GM06990 (cell line): ENCODE results near the gene PLS3.
"Not testable (repeated sequence)": the region's sequence is repeated elsewhere in the genome, so short reads cannot be mapped to it uniquely, and the experiment has no call there.

Experiments used
- DNase-seq: peaks from one replicate; pipeline ENCODE4 v3.0.0-alpha.2; 2011; ENCODE audit not compliant: insufficient read length; ENCODE audit errors: extremely low read depth
- H3K27me3 ChIP-seq: replicated peaks from 2 replicates; pipeline ENCODE4 v1.6.0; 2011; ENCODE audit warnings: low read length; ENCODE audit not compliant: control insufficient read depth, insufficient read depth
- H3K36me3 ChIP-seq: 2 replicates; pipeline ENCODE4 v1.5.1; 2011; ENCODE audit warnings: low read length; ENCODE audit not compliant: control insufficient read depth, insufficient read depth
- H3K4me3 ChIP-seq: replicated peaks from 2 replicates; pipeline ENCODE4 v1.5.1; 2011; ENCODE audit warnings: low read depth, mild to moderate bottlenecking, control low read depth, low read length
- CTCF ChIP-seq: IDR thresholded peaks from 2 replicates; pipeline ENCODE4 v1.5.1; 2011; ENCODE audit warnings: low read length, control low read depth, mild to moderate bottlenecking, inconsistent platforms; ENCODE audit not compliant: insufficient read depth, poor library complexity, severe bottlenecking

The PLS3 gene

GRCh38 chrX:115630204-115630603, 69.2 kb downstream of the PLS3 start:
- TF ChIP-seq CTCF, result no peak
- no peaks in the 10 kb centered on the region for H3K36me3 ChIP-seq
- H3K4me3 ChIP-seq, result no peak overlapping the region
- DNase-seq, result no peak
- H3K27me3 ChIP-seq, result no peaks in the 10 kb centered on the region

DNA sequence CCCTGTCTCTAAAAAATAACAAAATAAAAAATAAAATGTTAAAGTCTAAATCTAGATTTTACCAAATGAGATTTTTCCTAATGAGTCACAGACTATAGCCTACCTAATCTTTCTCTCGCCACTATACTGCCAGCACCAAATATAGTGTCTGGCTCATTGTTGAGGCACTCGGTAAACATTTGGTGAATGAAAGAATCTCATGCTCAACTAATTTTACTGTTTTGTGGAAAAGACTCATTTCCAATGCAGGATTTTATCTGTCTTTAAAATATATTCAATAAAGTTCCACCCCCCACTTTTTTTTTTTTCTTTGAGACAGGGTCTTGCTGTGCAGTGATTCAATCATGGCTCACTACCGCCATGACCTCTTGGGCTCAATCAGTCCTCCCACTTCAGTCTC, 71.5 kb downstream of the PLS3 start:
- no peaks in the 10 kb centered on the region for H3K36me3 ChIP-seq
- no peak overlapping the region for H3K4me3 ChIP-seq
- H3K27me3 ChIP-seq, result no peaks in the 10 kb centered on the region
- DNase-seq, result no peak
- TF ChIP-seq CTCF, result no peak

DNA sequence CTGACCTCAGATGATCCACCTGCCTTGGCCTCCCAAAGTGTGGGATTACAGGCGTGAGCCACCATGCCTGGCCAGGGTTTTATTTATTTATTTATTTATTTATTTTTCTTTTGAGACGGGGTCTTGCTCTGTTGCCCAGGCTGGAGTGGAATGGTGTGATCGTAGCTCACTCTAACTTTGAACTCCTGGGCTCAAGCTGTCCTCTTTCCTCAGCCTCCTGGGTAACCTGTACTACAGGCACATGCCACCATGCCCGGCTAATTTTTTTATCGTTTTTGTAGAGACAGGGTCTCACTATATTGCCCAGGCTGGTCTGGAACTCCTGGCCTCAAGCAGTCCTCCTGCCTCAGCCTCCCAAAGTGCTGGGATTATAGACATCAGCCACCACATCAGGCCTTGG, 72.4 kb downstream of the PLS3 start:
- not testable (repeated sequence) for DNase-seq, H3K36me3 ChIP-seq, H3K27me3 ChIP-seq, H3K4me3 ChIP-seq

DNA sequence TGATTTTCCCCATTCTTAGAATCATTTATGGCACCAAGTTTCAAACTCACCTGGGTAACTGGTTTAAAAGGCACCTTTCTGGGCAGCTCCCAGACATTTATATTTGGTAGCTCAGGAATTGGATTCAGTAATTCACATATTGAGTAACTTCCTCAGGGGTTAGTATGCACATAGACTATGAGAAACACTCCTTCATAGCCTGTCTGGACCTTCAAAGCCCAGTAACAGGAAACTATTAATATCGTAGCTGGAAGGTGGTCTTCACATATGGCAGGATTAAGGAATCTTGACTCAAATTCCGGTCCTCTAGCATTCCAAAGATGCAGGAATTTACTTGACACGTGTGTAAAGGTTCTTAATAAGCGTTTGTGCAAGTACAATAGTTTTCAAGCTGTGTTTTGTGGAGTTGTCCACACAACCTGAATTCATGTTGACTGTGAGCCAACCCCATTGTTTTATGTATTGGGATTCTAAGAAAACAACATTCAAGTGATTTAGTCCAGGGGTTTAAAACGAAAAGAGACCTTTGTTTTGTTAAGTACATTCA, 78.4 kb downstream of the PLS3 start:
- TF ChIP-seq CTCF, result no peak
- Histone ChIP-seq H3K27me3 (no peaks in the 10 kb centered on the region), H3K4me3 (no peak overlapping the region)

DNA sequence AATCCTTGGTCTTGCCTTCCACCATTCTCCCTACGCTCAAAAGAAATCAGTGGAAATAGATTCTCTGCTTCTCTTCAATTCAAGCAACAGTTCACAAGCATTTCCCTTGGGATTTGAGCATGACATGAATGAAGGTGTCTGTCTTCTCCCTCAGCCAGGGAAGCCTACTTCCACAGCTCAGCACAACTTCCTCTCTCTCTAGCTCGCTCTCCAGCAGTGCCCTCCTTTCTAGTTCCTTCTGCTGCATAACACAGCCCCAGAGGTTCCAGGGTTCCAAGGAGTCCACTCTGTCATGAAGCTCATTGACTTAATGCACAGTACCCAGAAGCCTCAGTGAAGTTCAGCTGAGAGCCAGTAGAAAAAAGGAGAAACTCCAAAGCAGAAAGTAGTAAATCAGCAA, 81.3 kb downstream of the PLS3 start:
- no peak for DNase-seq
- TF ChIP-seq CTCF, result no peak
- Histone ChIP-seq H3K4me3 (no peak overlapping the region), H3K27me3 (no peaks in the 10 kb centered on the region), H3K36me3 (no peaks in the 10 kb centered on the region)

More for the DNA sequence above, 78.4 kb downstream of the PLS3 start:
- H3K36me3 ChIP-seq, result no peaks in the 10 kb centered on the region
- no peak for DNase-seq

DNA sequence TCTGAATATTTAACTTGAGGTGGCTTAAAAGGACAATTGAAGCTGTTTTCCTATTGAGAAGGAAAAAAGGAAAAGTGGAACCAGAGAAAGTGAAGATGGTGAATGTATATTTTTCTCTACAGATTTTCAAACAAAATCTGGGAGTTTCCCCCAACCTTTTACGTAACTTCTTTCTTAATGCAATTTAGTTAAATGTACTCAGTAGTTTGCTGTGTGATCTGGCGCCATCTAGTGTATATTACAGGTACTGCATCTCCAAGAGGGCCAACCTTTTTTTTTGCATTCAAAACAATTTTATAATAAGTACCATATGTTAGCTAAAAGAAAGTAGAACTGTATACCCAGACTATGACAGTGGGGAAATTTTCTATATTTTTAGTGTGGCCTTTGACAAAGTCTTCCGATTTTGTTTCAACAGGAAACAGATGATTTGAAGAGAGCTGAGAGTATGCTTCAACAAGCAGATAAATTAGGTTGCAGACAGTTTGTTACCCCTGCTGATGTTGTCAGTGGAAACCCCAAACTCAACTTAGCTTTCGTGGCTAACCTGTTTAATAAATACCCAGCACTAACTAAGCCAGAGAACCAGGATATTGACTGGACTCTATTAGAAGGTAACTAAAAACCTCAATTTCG, 82.0 kb downstream of the PLS3 start:
- no peaks in the 10 kb centered on the region for H3K27me3 ChIP-seq
- DNase-seq, result peak; percentile 31
- no peak overlapping the region for H3K4me3 ChIP-seq
- H3K36me3 ChIP-seq, result no peaks in the 10 kb centered on the region
- TF ChIP-seq CTCF, result peak; percentile 79

- H3K27me3 ChIP-seq, H3K4me3 ChIP-seq, H3K36me3 ChIP-seq, DNase-seq: not testable (repeated sequence)
These were observed 83.4 kb downstream of the PLS3 start for GRCh38 chrX:115644397-115644796.
